GM18499 (cell line): ENCODE data around the gene TRIP12.
"Not testable (repeated sequence)": the region's sequence is repeated elsewhere in the genome, so short reads cannot be mapped to it uniquely, and the experiment has no call there.

Experiments
- ATAC-seq: cut with Tn5 transposase; IDR thresholded peaks from one replicate; pipeline ENCODE4 v1.9.1; 2021; ENCODE audit warnings: moderate number of reproducible peaks; ENCODE audit not compliant: insufficient read depth, unreplicated experiment

TRIP12 gene

GRCh38 chr2:229921892-229922448 is at the start of gene TRIP12:
TSS of gene TRIP12 (minus strand) at chr2:229922009. CDS start at chr2:229880079, 41,930 bp downstream.
- ATAC-seq: peak; percentile 43

- no peak for ATAC-seq
Measured at GRCh38 chr2:229971298-229971790, 49.5 kb upstream of the TRIP12 start.

GRCh38 chr2:229970406-229970805 is 48.6 kb upstream of the TRIP12 start:
- no peak for ATAC-seq

GRCh38 chr2:229969921-229970320 is 48.1 kb upstream of the TRIP12 start:
- ATAC-seq: no peak

GRCh38 chr2:229963596-229963995 is 41.8 kb upstream of the TRIP12 start:
- not testable (repeated sequence) for ATAC-seq

- no peak for ATAC-seq
Measured at GRCh38 chr2:229956491-229956890, 34.7 kb upstream of the TRIP12 start.

- ATAC-seq: no peak
Measured at GRCh38 chr2:229955663-229956062, 33.9 kb upstream of the TRIP12 start.

GRCh38 chr2:229952256-229952835 is 30.5 kb upstream of the TRIP12 start:
- ATAC-seq: no peak

- ATAC-seq: peak; percentile 80
Measured at GRCh38 chr2:229947544-229947943, 25.7 kb upstream of the TRIP12 start.

GRCh38 chr2:229945975-229946374 is 24.2 kb upstream of the TRIP12 start:
- no peak for ATAC-seq

GRCh38 chr2:229943770-229944449 is 22.1 kb upstream of the TRIP12 start:
- ATAC-seq: no peak

- ATAC-seq: no peak
Measured at GRCh38 chr2:229943171-229943570, 21.4 kb upstream of the TRIP12 start.

- no peak for ATAC-seq
Measured at GRCh38 chr2:229942671-229943070, 20.9 kb upstream of the TRIP12 start.

GRCh38 chr2:229937537-229937936 is 15.7 kb upstream of the TRIP12 start:
- no peak for ATAC-seq

- no peak for ATAC-seq
Measured at GRCh38 chr2:229931241-229931640, 9.4 kb upstream of the TRIP12 start.

- no peak for ATAC-seq
Measured at GRCh38 chr2:229930656-229931055, 8.8 kb upstream of the TRIP12 start.

GRCh38 chr2:229927817-229928321 is 6.1 kb upstream of the TRIP12 start:
- ATAC-seq: no peak

GRCh38 chr2:229925201-229925600 is 3.4 kb upstream of the TRIP12 start:
- ATAC-seq: no peak

GRCh38 chr2:229924541-229924940 is 2.7 kb upstream of the TRIP12 start:
- not testable (repeated sequence) for ATAC-seq

- peak; percentile 49 for ATAC-seq
Measured at GRCh38 chr2:229922449-229923386, 909 bp upstream of the TRIP12 start, which contains the start of gene FBXO36. TSS of gene FBXO36 (plus strand) at chr2:229922503. CDS start at chr2:229922514, 11 bp downstream.
